ENCODE results near the gene CEP44.
"Not testable (repeated sequence)": the region's sequence is repeated elsewhere in the genome, so short reads cannot be mapped to it uniquely, and the experiment has no call there.

The CEP44 gene

DNA sequence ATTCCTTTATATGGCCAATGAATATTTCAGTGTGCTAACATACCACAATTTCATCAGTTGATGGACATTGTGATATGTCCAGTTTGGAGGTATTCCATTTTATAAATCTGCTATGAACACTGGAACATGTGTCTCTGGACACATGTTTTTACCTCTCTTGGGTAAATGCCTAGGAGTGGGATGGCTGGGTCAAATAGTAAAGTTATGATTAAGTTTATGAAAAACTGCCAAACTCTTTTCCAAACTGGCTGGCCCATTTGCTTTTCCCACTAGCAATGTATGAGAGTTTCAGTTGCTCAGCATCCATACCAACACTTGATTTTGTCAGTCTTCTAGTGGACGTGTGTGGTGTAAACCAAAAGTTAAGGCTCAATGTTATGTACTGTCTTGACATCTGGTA lies 40.5 kb downstream of the CEP44 start:
- DNase-seq (ENCODE audit: low read depth), result no peak

DNA sequence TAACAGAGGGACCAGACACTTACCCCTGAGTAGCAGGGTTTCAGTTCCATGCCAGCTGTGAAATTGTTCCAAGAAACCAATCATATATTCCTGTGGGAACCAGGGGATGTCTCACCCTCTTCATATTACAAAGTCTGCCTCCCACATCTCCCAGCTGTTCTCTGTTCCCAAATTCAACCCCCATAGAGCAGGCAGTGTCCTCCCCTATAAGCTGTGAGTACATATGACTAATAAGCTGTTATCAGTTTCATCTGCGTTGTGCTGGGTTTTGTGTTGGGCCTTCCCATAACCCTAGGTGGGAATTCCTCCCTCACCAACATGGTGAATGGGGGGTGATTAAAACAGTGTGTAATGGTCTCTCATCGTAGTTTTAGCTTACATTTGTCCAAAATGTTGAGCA lies 41.0 kb downstream of the CEP44 start:
- DNase-seq (ENCODE audit: low read depth), result peak; percentile 47

DNA sequence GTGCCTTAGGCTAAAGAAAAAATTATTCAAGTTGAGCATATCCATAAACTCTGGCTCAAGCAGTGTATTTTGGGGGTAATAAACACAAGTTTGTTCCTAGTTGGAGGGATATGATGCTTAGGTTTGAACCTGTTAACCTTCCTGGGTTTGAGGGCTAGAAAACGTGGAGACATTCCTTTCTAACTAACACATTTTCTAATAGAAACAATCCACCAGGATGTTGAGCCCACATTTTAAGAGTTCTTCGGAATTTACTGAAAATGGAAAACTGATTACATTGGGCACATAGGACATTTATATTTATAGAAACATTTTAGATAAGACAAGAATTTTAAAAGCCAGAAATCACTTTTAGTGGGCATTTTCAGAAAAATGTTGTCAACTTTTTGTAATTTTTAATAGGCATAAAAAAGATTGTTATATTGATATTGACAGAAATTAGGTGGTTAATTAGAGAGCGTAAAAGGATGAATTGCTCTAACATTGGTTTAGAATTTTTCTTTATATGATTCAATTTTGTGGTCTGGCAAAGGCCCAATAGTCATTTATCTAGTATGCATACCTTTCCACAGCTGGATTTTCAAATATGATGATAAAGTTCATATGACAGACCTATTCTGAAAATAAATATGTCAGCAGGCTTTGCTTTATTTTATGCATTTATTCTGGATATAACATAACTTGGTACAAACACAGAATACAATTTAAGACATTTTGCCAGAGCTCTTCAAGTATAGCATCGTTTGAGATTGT lies 49.2 kb downstream of the CEP44 start:
- peak; percentile 39 for DNase-seq (ENCODE audit: low read depth)

DNA sequence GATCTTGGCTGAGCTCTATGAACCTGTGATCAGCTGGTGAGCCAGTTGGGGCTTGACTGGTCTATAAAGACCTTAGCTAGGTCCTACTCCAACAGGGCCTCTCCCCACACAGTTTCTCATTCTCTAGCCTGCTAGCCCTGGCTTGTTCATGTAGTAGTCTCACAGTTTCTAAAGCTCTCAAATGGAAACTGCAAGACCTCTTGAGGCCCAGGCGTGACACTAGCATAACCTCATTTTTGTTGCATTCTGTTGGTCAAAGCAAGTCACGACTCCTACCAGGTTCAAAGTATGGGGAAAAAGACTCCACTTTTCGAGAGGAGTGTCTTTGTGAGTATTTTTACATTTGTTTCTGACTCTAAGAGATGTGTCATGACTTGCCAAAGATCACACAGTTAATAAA lies 50.9 kb downstream of the CEP44 start:
- DNase-seq (ENCODE audit: low read depth), result no peak

DNA sequence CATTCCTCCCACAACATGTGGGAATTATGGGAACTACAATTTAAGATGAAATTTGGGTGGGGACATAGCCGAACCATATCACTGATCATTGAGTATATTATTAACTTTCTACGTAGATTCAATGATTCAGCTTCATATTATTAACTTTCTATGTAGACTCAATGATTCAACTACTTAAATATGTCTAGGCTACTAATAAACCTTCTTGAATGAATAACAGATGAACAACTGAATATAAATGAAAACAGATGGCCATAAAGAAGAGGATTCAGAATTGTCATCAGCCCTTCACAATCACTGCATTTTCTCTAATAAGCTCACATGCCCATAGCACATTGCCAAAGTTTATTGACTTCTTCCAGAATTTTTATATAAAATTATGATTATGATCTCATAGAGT lies 57.0 kb downstream of the CEP44 start:
- DNase-seq (ENCODE audit: low read depth), result no peak

DNA sequence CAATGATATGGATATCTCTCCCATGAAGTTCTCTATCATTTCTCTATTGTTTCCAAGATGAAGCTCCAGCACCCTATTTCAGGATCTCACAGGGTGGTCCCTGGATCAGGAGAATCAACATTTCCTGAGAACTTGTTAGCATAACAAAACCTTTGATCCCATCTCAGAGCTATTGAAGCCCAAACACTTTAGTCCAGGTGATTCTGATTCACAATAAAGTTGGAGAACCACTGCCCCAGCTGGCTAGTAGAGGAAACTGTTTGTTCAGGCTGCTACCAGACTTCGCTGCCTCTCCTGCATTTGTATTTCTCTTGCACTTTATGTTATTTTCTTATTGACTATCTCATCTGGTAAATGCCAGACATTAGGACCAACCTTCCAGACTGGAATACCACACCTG lies 65.4 kb downstream of the CEP44 start:
- DNase-seq (ENCODE audit: low read depth), result no peak

DNA sequence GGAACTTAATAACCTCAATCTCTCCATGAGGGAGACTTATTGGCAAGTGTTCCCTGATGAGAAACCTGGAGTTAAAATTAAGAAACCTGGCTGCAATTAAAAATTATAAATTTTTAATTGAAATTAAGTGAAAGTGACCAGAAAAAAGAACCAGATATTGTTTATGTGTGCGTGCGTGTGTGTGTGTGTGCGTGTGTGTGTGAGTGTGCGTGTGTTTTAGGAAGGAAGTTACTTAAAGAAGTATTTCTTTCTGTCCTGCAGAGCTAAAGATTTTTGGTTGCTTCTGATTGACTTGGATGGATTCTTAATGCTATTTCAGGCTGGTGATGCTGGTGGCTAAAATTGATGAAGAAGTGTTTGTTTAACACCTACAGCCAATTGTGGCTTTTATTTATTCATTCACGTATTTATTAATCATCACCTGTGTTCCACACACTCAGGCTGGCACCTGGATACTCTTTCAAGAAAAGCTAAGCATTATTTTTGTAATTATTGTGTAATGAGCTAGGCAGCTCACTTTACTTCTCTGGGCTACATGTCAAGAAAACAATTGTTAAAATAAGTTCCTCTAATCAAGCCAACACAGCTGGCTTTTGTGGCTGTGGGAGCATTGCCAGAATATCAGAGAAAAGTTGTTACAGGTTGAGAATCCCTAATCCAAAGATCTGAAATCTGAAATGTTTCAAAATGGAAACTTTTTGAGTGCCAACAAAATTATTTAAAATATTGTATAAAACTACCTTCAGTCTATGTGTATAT lies 68.5 kb downstream of the CEP44 start:
- DNase-seq (ENCODE audit: low read depth), result no peak

DNA sequence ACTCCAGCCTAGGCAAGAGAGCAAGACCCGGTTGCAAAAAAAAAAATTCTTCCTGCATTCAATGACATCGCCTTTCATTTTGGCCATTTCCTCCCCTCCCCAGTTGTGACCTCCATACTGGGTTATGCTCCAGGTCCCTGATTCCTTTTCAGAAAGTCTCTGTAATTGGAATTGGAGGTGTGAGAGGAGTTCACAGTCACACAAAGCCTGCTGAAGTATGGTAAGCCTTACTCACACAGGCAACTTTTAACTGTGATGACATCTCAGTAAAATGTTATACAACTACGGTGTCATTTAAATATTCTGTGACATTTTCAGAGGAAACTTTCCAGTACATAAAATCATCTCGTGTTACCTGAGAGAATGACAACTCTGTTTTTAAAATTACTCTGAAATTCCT lies 73.6 kb downstream of the CEP44 start:
- no peak for DNase-seq (ENCODE audit: low read depth)

DNA sequence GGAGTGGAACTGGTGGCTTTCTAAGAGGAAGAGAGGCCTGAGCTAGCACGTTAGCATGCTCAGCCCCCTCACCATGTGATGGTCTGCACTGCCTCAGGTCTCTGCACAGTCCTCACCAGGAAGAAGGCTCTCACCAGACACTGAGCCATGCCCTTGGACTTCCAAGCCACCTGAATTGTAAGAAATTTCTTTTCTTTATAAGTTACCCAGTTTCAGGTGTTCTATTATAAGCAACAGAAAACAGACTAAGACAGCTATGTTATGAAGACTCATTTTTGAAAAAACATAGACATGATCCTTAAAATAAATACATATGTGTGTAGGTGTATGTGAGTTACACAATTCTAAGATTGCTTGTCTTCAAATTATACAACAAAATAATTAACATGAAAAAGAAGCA lies 74.7 kb downstream of the CEP44 start:
- DNase-seq (ENCODE audit: low read depth), result no peak

DNA sequence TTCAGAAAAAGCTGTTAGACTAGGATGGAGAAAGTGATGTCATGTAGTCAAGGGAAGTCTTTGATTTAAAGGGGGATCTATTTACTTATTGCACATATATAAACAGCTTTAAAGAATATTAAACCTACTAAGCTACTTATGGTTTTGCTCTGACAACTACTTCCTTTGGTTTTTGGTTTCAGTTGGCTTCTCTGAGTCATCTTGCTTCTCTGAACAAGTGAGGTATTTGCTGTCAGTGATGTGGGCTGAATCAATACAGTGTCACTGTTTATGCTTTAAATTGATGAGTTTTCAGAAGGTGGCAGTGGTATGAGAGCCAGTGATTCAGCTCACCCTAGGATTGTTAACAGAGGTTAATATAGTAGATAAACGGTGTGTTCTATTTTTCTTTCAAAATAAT lies 75.1 kb downstream of the CEP44 start:
- peak; percentile 84 for DNase-seq (ENCODE audit: low read depth)

DNA sequence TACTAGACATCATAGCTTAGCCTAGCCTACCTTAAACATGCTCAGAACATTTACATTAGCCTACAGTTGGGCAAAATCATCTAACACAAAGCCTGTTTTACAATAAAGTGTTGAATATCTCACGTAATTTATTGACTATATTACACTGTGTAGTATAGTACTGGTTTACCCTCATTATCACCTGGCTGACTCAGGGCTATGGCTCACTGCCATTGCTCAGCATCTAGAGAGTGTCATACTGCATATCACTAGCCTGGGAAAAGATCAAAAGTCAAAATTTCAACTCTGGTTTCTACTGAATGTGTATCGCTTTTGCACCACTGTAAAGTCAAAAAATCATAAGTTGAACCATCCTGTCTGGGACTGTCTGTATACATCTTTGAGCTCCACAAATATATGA lies 78.6 kb downstream of the CEP44 start:
- DNase-seq (ENCODE audit: low read depth), result no peak

DNA sequence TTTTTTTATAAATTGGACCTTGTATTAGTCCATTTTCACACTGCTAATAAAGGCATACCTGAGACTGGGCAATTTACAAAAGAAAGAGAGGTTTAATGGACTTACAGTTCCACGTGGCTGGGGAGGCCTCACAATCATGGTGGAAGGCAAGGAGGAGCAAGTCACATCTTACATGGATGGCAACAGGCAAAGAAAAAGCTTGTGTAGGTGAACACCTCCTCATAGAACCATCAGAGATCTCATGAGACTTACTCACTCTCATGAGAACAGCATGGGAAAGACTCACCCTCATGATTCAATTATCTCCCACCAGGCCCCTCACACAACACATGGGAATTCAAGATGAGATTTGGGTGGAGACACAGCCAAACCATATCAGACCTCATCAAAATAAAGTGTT lies 80.1 kb downstream of the CEP44 start:
- not testable (repeated sequence) for DNase-seq (ENCODE audit: low read depth)

DNA sequence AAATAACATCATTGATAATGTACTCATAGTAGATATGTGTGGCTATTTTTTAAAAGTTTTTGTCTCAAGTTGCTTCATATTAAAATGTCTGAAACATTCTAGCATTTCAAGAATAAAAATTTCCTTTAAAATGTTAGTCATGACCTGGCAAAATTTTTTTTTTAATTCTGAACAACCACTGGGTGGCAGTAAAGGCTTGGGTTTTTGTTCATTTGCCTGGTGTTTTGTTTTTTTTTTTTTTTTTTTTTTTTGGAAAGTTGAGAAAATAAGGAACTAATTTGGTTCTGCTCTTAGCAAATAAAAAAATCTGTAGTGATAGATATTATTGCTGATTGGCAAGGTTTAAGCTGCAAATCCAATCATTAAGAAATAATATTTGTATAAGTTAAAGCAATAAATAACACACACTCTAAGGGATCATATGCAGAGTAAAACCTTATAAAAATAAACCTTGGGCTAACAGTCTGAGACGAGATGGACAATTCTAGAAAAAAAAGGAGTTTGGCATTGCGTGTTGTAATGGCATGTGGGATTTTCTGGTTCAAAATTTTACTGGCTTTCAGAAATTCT lies 81.4 kb downstream of the CEP44 start:
- peak; percentile 39 for DNase-seq (ENCODE audit: low read depth)

DNA sequence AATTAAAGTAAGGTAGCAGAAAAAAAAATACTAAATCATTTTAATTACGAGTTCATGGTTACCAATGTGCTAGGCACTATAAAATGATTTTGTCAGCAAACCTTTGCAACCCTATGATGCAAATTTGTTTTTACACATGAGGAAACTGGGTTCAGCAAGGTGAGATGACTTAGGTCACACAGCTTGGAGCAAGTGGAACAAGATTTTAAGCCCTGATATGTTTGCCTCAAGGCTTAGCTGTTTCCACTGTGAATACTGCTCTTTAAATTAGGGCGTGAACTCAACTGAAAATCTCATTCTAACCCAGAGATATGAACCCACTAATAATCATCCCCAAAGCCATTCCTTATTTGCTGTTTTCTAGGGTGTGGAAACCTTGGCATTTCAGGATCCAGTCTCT lies 86.3 kb downstream of the CEP44 start:
- no peak for DNase-seq (ENCODE audit: low read depth)

DNA sequence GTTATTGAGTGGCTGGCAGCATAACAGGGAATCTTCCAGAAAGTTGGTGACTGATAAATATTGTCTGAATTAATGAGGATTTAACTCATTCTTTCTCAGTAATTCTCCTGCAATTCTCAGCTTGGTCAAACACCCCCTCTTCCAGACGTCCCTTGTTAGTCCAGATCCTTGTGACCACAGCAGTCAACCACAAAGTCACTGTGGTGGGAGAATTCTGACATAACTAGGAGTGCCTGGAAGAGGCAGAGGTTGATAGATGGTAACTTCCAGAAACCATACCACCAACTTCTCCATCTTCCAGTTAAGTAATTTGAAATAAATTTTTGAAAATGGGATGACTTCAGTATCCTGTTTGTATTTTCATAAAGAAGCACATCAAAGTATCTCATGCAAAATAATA lies 90.1 kb downstream of the CEP44 start:
- DNase-seq (ENCODE audit: low read depth), result no peak

DNA sequence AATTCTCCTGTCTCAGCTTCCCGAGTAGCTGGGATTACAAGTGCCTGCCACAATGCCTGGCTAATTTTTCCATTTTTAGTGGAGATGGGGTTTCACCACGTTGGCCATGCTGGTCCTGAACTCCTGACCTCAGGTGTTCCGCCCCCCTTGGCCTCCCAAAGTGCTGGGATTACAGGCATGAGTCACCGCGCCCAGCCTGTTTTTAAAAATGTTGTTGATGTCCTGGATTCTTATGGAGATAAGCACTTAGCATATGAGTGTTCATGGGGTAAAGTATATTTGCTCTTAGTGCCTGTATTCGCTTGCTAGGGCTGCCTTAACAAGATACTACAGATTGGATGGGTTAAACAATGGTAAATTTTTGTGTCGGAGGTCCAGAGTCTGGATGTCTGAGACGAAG lies 91.7 kb downstream of the CEP44 start:
- DNase-seq (ENCODE audit: low read depth), result no peak

DNA sequence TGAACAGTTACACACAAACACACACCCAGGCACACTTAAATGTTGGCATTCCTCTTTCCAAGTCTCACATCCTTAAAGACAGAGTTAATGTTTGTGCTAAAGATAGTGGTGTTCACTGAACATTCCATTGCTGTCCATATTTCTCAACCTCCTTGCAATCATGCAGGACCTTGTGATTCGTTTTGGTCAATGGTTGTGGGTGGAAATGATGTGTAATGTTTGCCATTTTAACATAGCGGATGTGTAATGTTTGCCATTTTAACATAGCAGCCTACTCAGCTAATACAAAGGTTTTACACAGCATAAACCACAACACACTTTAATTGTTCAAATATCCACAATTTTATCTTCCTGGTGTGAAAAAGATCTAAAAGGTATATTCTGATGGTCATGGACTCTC lies 93.9 kb downstream of the CEP44 start:
- DNase-seq (ENCODE audit: low read depth), result peak; percentile 69

DNA sequence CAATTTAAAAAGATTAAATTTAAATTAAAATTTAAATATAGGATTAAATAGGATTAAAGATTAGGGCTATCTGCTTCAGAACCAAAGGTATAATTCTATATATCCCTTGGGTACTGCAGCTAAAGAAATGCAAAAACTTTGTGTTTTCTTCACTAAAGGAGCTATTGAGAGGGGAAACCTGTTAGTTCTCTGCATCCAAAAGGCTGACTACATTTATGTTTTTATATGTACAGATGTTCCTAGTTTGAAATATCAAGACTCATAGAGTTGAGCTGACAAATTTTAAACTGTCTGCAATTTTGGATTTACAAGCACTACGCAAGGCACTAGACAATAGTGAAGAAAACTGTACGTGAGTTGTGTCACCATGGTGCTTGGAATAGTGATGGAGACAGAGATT lies 95.2 kb downstream of the CEP44 start:
- DNase-seq (ENCODE audit: low read depth), result no peak

DNA sequence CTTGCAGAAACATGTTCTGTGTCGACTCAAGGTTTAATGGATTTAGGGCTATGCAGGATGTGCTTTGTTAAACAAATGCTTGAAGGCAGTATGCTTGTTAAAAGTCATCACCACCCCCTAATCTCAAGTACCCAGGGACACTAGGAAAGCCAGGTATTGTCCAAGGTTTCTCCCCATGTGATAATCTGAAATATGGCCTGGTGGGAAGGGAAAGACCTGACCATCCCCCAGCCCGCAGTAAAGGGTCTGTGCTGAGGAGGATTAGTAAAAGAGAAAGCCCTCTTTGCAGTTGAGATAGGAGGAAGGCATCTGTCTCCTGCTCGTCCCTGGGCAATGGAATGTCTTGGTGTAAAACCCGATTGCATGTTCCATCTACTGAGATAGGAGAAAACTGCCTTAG lies 96.5 kb downstream of the CEP44 start:
- not testable (repeated sequence) for DNase-seq (ENCODE audit: low read depth)

DNA sequence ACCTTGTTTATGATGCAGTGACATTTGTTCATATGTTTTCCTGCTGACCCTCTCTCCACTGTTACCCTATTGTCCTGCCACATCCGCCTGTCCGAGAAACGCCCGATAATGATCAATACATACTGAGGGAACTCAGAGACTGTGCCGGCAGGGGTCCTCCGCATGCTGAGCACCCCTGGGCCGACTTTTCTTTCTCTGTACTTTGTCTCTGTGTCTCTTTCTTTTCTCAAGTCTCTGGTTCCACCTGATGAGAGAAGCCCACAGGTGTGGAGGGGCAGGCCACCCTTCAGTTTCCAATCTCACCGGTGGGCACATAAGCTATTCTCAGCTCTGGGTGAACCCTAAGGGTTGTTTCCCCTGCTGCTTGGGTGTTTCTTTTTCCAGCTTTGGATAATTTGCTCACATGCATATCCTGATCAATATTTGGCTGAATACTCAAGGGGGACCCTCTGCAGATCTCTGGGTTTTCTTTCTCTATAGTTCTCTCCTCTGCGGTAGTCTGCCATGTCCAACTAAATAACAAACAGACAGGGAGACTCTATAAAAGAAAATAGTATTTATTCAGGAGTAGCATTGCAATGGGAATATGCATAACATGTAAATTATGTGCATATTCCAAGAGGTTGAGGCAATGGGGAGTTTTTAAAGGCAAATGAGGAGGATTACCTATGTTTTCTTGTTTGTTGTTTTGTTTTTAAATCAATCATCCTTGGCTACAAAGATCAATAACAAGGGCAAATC lies 97.2 kb downstream of the CEP44 start:
- no peak for DNase-seq (ENCODE audit: low read depth)

DNA sequence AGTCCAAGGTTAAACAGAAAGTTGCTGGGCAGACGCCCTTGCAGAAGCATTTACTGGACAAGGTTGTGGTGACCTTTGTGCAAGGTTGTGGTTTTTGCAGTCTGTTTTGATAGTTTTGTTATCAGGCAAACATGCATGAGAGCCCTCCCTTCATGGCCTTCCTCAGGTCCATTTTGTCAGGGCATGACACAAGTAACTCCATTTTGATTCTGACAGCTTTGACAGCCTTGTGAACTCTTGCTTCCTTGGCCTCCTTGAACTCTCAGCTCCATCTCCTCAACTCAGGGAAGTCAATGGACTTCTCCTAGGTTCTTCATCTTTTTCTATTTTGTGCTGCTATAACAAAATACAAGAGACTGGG lies 97.7 kb downstream of the CEP44 start:
- DNase-seq (ENCODE audit: low read depth), result no peak

Data from iris pigment epithelial cell (primary cell).